Measurements from ENCODE around the gene KCNQ1OT1.

The KCNQ1OT1 gene

GRCh38 chr11:2719831-2720590 lies 20.2 kb upstream of the KCNQ1OT1 start:
- DNase-seq (ENCODE audit: low read depth) = no peak

GRCh38 chr11:2718817-2719438 lies 19.1 kb upstream of the KCNQ1OT1 start:
- no peak for DNase-seq (ENCODE audit: low read depth)

- no peak for DNase-seq (ENCODE audit: low read depth)
Measured at GRCh38 chr11:2717561-2718325, 17.9 kb upstream of the KCNQ1OT1 start.

GRCh38 chr11:2716376-2717095 lies 16.7 kb upstream of the KCNQ1OT1 start:
- DNase-seq (ENCODE audit: low read depth) = no peak

GRCh38 chr11:2715716-2716350 lies 16.0 kb upstream of the KCNQ1OT1 start:
- DNase-seq (ENCODE audit: low read depth) = no peak

- no peak for DNase-seq (ENCODE audit: low read depth)
Measured at GRCh38 chr11:2714871-2715270, 15.1 kb upstream of the KCNQ1OT1 start.

- DNase-seq (ENCODE audit: low read depth) = no peak
Measured at GRCh38 chr11:2714463-2714800, 14.6 kb upstream of the KCNQ1OT1 start.

GRCh38 chr11:2713661-2714462 lies 14.1 kb upstream of the KCNQ1OT1 start:
- no peak for DNase-seq (ENCODE audit: low read depth)

- no peak for DNase-seq (ENCODE audit: low read depth)
Measured at GRCh38 chr11:2713094-2713493, 13.3 kb upstream of the KCNQ1OT1 start.

GRCh38 chr11:2711161-2711560 lies 11.4 kb upstream of the KCNQ1OT1 start:
- no peak for DNase-seq (ENCODE audit: low read depth)

GRCh38 chr11:2709429-2709828 lies 9.6 kb upstream of the KCNQ1OT1 start:
- DNase-seq (ENCODE audit: low read depth) = no peak

GRCh38 chr11:2708757-2709281 lies 9.0 kb upstream of the KCNQ1OT1 start:
- no peak for DNase-seq (ENCODE audit: low read depth)

- no peak for DNase-seq (ENCODE audit: low read depth)
Measured at GRCh38 chr11:2708151-2708581, 8.4 kb upstream of the KCNQ1OT1 start.

GRCh38 chr11:2707736-2708135 lies 7.9 kb upstream of the KCNQ1OT1 start:
- DNase-seq (ENCODE audit: low read depth) = no peak

- no peak for DNase-seq (ENCODE audit: low read depth)
Measured at GRCh38 chr11:2706321-2706720, 6.5 kb upstream of the KCNQ1OT1 start.

- DNase-seq (ENCODE audit: low read depth) = no peak
Measured at GRCh38 chr11:2704896-2705606, 5.3 kb upstream of the KCNQ1OT1 start.

GRCh38 chr11:2704356-2704755 lies 4.6 kb upstream of the KCNQ1OT1 start:
- DNase-seq (ENCODE audit: low read depth) = no peak

GRCh38 chr11:2703363-2704141 lies 3.8 kb upstream of the KCNQ1OT1 start:
- no peak for DNase-seq (ENCODE audit: low read depth)

- DNase-seq (ENCODE audit: low read depth) = no peak
Measured at GRCh38 chr11:2702771-2703362, 3.1 kb upstream of the KCNQ1OT1 start.
